HG03280 (cell line): ENCODE measurements around the gene SP140L.
"Not testable (repeated sequence)": the region's sequence is repeated elsewhere in the genome, so short reads cannot be mapped to it uniquely, and the experiment has no call there.

Source experiments
- ATAC-seq: cut with Tn5 transposase; IDR thresholded peaks from one replicate; pipeline ENCODE4 v1.9.1; 2021; ENCODE audit warnings: mild to moderate bottlenecking, moderate library complexity; ENCODE audit not compliant: unreplicated experiment

The SP140L gene

GRCh38 chr2:230417436-230417835 is 90.4 kb downstream of the SP140L start:
- no peak for ATAC-seq

- no peak for ATAC-seq
Measured at GRCh38 chr2:230418341-230419016, 91.5 kb downstream of the SP140L start.

DNA sequence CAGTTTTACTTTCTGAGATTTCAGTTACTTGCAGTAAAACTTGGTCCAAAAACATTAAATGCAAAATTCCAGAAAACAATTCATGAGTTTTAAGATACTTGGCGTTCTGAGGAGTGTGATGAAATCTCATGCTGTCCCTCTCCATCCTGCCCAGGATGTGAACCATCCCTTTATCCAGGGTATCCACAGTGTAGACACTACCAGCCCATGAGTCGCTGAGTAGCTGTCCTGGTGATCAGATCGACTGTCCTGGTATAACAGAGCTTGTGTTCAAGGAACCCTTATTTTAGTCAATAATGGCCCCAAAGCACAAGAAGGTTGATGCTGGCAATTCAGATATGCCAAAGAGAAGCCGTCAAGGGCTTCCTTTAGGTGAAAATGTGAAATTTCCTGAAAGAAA is 92.2 kb downstream of the SP140L start:
- no peak for ATAC-seq

DNA sequence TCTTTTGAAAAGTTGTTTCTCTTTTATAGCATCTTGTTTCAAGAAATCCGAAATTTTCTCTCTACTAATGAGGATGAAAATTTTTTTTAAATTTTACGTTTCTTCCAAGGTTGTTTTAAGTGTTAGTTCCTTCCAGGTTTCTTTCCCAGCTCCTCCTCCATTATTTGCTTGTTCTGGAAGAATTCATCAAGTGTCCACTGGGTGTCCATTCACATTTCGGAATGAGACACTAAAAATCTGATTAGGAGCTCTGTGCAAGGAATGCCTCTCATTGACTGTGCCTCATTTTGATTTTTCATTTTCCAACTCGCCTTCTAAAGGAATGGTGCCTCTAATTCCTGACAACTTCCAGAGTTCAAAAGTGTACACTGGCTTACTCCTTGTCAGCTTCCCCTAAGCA is 95.2 kb downstream of the SP140L start:
- ATAC-seq: no peak

GRCh38 chr2:230423851-230424458 is 97.0 kb downstream of the SP140L start:
- ATAC-seq: no peak

DNA sequence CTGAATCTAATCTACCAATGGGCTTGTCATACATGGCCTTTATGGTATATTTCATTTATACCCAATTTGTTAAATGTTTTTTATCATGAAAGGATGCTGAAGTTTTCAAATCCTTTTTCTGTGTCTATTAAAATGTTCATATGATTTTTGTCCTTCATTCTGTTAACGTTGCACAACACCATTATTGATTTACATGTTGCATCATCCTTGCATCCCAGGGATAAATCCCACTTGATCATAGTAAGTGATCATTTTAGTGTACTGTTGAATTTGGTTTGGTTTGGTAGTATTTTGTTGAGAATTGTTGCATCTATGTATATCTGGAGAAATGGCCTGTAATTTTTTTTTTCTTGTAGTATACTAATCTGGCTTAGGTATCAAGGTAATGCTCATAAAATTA is 98.4 kb downstream of the SP140L start:
- no peak for ATAC-seq

GRCh38 chr2:230429513-230429912 is 102.5 kb downstream of the SP140L start:
- ATAC-seq: no peak

DNA sequence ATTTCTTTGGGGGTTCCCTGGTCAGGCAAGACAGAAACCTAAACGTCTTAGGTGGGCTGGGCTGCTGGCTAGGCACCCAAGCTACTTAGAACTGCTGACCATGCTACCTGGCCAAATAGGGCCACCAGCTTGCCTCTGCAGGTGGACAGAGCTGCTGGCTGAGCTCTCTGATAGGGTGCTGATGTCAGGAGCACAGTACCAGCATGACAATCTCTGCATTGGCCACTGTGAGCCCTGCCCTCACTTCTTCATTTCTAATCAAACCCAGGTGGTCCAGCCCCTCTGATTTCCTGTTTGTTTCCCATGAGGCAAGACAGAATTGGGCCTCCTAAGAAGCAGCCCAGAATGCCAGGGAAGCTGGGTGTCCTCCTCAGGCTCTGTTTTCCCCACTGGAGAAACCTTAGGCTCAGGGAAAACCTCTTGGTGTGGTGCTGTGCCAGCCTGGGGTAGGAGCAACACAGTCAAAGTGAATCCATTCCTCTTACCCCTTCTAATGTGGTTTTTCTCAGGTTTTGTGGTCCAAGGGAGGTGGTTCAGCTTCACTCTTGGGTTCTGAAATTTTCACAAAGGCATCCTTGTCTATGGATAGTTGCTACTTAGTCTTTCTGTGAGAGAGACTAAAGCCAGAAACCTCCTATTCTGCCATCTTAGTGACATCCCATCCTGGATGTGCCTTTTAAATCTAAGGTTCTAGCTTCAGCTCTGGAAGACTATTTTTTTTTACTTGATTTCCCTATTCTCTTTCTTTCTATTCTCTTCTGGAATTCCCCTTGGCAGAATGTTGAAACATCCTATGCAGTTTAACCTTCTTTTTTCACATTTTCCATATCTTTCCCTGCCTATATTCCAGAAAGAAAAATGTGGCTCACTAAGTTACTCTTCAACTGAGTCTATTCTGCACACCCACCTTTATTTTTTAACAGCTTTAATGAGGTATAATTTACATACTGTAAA is 104.2 kb downstream of the SP140L start:
- no peak for ATAC-seq

- no peak for ATAC-seq
Measured at GRCh38 chr2:230434677-230435324, 107.8 kb downstream of the SP140L start.

- no peak for ATAC-seq
Measured at GRCh38 chr2:230435431-230435830, 108.4 kb downstream of the SP140L start.

DNA sequence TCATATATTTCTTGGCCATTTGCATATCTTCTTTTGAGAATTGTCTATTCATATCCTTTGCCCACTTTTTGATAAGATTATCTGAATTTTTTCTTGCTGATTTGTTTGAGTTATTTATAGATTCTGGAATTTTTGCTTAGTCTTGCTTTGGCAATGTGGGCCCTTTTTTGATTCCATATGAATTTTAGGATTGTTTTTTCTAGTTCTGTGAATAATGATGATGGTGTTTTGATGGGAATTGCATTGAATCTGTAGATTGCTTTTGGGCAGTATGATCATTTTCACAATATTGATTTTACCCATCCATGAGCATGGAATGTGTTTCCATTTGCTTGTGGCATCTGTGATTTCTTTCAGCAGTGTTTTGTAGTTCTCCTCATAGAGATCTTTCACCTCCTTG is 112.1 kb downstream of the SP140L start:
- ATAC-seq: not testable (repeated sequence)

GRCh38 chr2:230439590-230439989 is 112.6 kb downstream of the SP140L start:
- no peak for ATAC-seq

- peak; percentile 63 for ATAC-seq
Measured at GRCh38 chr2:230441227-230441897, 114.4 kb downstream of the SP140L start.

- no peak for ATAC-seq
Measured at GRCh38 chr2:230443541-230443940, 116.5 kb downstream of the SP140L start.

- no peak for ATAC-seq
Measured at GRCh38 chr2:230444832-230445231, 117.8 kb downstream of the SP140L start.

- ATAC-seq: no peak
Measured at GRCh38 chr2:230447036-230447435, 120.0 kb downstream of the SP140L start.

DNA sequence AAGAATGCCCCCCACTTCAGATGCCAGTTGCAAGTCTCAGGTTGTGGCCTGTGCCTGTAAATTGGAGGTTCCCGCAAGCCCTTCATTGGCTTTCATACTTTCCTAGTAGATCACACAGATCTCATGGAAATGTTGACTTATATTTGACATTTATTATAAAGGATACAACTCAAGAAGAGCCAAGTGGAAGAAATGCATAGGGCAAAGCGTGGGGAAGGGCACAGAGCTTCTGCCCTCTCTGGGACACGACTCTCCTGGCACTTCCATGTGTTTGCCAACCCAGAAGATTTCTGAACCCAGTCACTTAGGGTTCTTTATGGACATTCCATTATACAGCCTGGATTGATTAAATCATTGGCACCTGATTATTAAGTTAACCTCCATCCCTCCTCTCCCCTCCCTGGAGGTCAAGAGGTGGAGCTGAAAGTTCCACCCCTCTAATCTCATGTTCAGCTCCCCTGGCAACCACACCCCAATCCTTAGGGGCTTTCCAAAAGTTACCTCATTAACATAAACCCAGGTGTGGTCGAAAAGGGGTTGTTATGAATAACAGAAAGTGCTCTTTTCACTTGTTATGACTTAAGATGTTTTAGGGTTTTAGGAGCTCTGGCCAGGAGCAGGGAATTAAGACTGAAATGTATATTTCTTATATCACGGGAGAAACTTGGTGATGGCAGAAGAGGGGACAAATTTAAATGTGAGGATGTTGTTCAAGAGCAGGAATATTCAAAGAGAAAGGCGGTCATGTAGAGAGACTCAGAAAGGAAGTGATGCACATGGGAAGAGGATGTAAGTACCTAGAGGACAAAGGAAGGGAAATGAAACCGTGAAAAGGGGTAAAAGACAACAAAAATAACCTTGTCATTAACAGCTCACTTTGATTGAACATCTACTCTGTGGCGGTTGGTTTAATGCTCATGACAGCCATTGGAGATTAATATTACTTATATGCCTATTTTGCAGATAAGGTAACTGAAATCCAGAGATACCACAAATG is 120.8 kb downstream of the SP140L start:
- ATAC-seq: peak; percentile 81

- ATAC-seq: no peak
Measured at GRCh38 chr2:230449901-230450467, 123.0 kb downstream of the SP140L start.

GRCh38 chr2:230453006-230453405 is 126.0 kb downstream of the SP140L start:
- no peak for ATAC-seq
